ENCODE data around the gene POLA1. TPM values are rescaled to one million over a fixed set of nuclear protein-coding genes. Genes with fewer than 3 reads are reported as not detected.

The POLA1 gene
- total and polyA plus RNA-seq, 2 of the 4 experiments (the other 2 are of a cell fraction), result 4.0 to 15.1 TPM

- ATAC-seq (ENCODE audit: low read depth) (no peak), DNase-seq (no peak)
- WGBS, 2 experiments (ENCODE audit: extremely low coverage in 2 of 2, insufficient read length in 1 of 2), result no CpG with 5 or more reads among the region's 3 CpGs
- Histone ChIP-seq H4K91ac (ENCODE audit: insufficient read depth, low read depth, low read length) (no peak overlapping the region), H3K9me3 (ENCODE audit: control insufficient read depth, insufficient read depth, low read length) (no peaks in the 10 kb centered on the region), H2AFZ (replicated peaks; ENCODE audit: low read length, poor library complexity) (no peak overlapping the region), H2BK20ac (ENCODE audit: low read depth, low read length) (no peak overlapping the region), H3K4me1 (ENCODE audit: control insufficient read depth, insufficient read depth, low read length) (no peaks in the 10 kb centered on the region), H3K36me3 (ENCODE audit: control insufficient read depth, insufficient read depth, low read length) (peaks cover 2% of the 10 kb centered on the region; the same call in 1 of the 2 replicates), H3K4me3 (ENCODE audit: insufficient read depth, low read depth, low read length) (no peak overlapping the region), H2AK9ac (replicated peaks; ENCODE audit: low read depth, low read length, poor library complexity) (no peak overlapping the region), H2BK15ac (ENCODE audit: low read depth, low read length) (no peak overlapping the region), H3K14ac (replicated peaks; ENCODE audit: low read depth, low read length) (no peak overlapping the region), H3K56ac (ENCODE audit: extremely low read depth, insufficient read depth, low read length) (no peak overlapping the region), H2BK5ac (ENCODE audit: low read depth, low read length, poor library complexity, severe bottlenecking) (no peak overlapping the region), H4K8ac (ENCODE audit: low read depth in 2 of 2, low read length in 2 of 2) (no peak overlapping the region), H3K27me3 (ENCODE audit: control insufficient read depth, insufficient read depth, low read length) (no peaks in the 10 kb centered on the region), H3K23ac (ENCODE audit: low read depth, low read length) (no peak overlapping the region), H3K4ac (ENCODE audit: low read depth, low read length) (no peak overlapping the region), H3K9ac (ENCODE audit: low read depth, low read length) (no peak overlapping the region), H3K9me1 (ENCODE audit: insufficient read depth, low read length) (no peaks in the 10 kb centered on the region), H3K18ac (ENCODE audit: low read depth, low read length) (no peak overlapping the region), H3K27ac (ENCODE audit: insufficient read depth, low read length) (no peak overlapping the region), H3K4me2 (ENCODE audit: low read depth, low read length) (no peak overlapping the region), H4K5ac (ENCODE audit: low read depth, low read length) (no peak overlapping the region), H4K20me1 (ENCODE audit: insufficient read depth, low read length) (no peaks in the 10 kb centered on the region), H2AK5ac (ENCODE audit: low read depth, low read length) (no peak overlapping the region), H3K79me1 (ENCODE audit: low read depth in 1 of 2, low read length in 2 of 2) (no peaks in the 10 kb centered on the region), H2BK120ac (ENCODE audit: low read depth, low read length) (no peak overlapping the region)
- ChIA-PET POLR2A (ENCODE audit: unreplicated experiment) (no interaction called here), CTCF (no interaction called here)
- intact Hi-C loops (cut with micrococcal nuclease), result no loop called here
- no TSS peak for BruUV-seq (replicated peaks)
- in situ Hi-C loops (cut with MboI; ENCODE audit: low sequenced_read_pairs), result no loop called here
- dilution Hi-C loops (cut with HindIII; ENCODE audit: low sequenced_read_pairs, unreplicated experiment), result no loop called here
- TF ChIP-seq MAFK (IDR thresholded peaks at IDR 0.05; ENCODE audit: low read depth, low read length) (no peak), BHLHE40 (IDR thresholded peaks at IDR 0.05; ENCODE audit: low read depth, low read length) (no peak), CTCF (conservative IDR thresholded peaks at IDR 0.05; ENCODE audit: low read depth, low read length) (no peak), RAD21 (IDR thresholded peaks at IDR 0.05; ENCODE audit: low read length) (no peak), NFE2L2 (IDR thresholded peaks at IDR 0.05; ENCODE audit: low read depth, low read length) (no peak), USF2 (IDR thresholded peaks at IDR 0.05; ENCODE audit: low read depth, low read length) (no peak), POLR2A (IDR thresholded peaks at IDR 0.05; ENCODE audit: low read depth, low read length) (no peak), SMC3 (IDR thresholded peaks at IDR 0.05; ENCODE audit: low read depth, low read length) (no peak), FOS (IDR thresholded peaks at IDR 0.05; ENCODE audit: low read depth, low read length) (no peak), CEBPB (IDR thresholded peaks at IDR 0.05; ENCODE audit: low read depth, low read length) (no peak), MAZ (IDR thresholded peaks at IDR 0.05; ENCODE audit: borderline replicate concordance, low read depth, low read length) (no peak), CHD1 (IDR thresholded peaks at IDR 0.05; ENCODE audit: low read depth, low read length) (no peak), RCOR1 (IDR thresholded peaks at IDR 0.05; ENCODE audit: insufficient replicate concordance, low read length) (no peak), RFX5 (IDR thresholded peaks at IDR 0.05; ENCODE audit: low read depth, low read length) (no peak), ELK1 (IDR thresholded peaks at IDR 0.05; ENCODE audit: borderline replicate concordance, low read depth, low read length) (no peak), MXI1 (IDR thresholded peaks at IDR 0.05; ENCODE audit: borderline replicate concordance, low read depth, low read length) (no peak)
Measured at GRCh38 chrX:24728530-24728929, 34.8 kb downstream of the POLA1 start.

All from IMR-90 (cell line).